Stomach (tissue), 4 donors: ENCODE measurements around the gene PRG2.

Experiments used
- CTCF ChIP-seq, 7 experiments: fragments of 450-650 bp in 4 of 7; fragments of 200-600 bp in 3 of 7; sonication (generic) in 3 of 7; IDR thresholded peaks; one replicate each; pipeline ENCODE4 v1.5.1; 2016 to 2019; ENCODE audit warnings: antibody characterized with exemption in 7 of 7, control low read depth in 2 of 7, mild to moderate bottlenecking in 1 of 7
- EP300 ChIP-seq: sonication (generic); formaldehyde crosslinking; IDR thresholded peaks from one replicate; pipeline ENCODE4 v1.6.1; 2017; ENCODE audit warnings: antibody characterized with exemption

- TF ChIP-seq EP300 = no peak
- TF ChIP-seq CTCF (IDR thresholded peaks at IDR 0.05) = no peak
Observed at GRCh38 chr11:57422669-57423068, 32.2 kb upstream of the PRG2 start.
